HG03432 (cell line): ENCODE data around the gene SAAL1.
"Not testable (repeated sequence)": the region's sequence is repeated elsewhere in the genome, so short reads cannot be mapped to it uniquely, and the experiment has no call there.

Source experiments
- ATAC-seq: cut with Tn5 transposase; IDR thresholded peaks from one replicate; pipeline ENCODE4 v1.9.1; 2021; ENCODE audit warnings: mild to moderate bottlenecking, moderate library complexity; ENCODE audit not compliant: unreplicated experiment

The SAAL1 gene, protein sequence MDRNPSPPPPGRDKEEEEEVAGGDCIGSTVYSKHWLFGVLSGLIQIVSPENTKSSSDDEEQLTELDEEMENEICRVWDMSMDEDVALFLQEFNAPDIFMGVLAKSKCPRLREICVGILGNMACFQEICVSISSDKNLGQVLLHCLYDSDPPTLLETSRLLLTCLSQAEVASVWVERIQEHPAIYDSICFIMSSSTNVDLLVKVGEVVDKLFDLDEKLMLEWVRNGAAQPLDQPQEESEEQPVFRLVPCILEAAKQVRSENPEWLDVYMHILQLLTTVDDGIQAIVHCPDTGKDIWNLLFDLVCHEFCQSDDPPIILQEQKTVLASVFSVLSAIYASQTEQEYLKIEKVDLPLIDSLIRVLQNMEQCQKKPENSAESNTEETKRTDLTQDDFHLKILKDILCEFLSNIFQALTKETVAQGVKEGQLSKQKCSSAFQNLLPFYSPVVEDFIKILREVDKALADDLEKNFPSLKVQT

DNA sequence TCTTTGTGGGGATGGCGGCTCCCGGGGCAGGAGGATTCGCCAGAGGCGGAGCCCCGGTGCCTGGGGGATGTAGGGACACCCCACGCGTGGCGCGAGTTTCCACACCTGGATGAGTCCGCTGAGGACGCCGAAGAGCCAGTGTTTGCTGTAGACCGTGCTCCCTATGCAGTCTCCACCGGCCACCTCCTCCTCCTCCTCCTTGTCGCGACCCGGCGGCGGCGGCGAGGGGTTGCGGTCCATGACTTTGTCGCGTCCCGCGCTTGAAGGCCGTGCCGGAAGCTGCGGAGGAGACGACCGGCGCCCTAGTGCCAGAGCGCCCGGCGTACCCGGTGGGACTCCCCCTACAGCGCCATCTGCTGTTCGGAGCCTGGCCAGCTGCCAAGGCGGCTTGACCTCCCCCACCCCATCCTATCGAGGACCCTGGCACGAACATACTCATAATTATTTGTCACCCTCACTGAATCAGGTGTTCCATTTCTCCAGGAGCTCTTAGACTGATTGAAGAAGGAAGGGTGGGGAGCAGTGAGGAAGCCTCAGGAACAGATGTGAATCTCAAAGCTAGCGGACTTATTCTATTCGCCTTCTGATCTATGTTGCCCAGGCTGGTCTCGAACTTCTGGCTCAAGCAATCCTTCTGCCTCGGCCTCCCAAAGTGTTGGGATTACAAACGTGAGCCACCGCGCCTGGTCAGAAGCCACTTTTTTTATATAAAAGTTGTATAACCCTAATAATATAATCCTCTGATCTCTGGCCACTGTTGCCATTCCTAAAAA is at the start of gene SAAL1:
SAAL1 (minus strand) TSS at position 281 of the 773 bp plus-strand sequence; CDS start at position 240, 41 bp downstream.
- peak; percentile 98 for ATAC-seq

DNA sequence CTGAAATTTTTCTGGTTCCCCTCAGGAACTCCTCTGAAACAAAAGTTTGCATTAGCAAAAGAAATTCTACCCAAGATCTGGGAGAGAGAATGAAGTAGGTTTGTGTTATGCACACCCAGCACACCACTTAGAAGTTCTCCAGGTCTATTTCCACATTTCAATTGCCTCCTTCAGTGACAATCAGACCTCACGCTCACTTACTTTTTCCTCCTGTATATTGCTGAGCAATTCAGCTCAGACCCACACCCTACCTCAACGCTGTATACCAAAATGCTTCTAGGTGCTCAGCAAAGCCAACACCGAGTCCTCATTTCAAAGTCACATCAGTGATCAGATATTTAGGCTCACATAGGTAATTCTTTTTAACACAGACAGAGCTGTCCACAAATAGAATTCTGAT is 45.7 kb upstream of the SAAL1 start:
- ATAC-seq: no peak

DNA sequence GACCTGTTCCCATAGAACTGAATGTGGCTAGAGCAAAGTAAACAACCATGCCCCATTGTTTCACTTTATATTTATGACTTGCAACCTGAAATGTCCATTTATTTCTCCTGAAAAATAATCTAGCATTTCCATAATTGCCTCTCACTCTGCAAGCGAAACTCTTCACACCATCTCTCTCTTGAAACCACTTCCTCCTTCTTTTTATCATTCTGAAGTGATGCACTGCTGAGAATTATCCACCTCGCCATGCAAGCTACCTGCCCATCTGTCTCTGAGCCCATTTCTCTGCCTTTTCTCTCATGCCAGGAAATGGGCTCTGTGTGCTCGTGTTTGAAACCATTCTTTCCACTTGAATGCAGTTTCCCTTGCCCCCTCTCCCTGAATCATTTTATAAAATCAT is 40.0 kb upstream of the SAAL1 start:
- no peak for ATAC-seq

DNA sequence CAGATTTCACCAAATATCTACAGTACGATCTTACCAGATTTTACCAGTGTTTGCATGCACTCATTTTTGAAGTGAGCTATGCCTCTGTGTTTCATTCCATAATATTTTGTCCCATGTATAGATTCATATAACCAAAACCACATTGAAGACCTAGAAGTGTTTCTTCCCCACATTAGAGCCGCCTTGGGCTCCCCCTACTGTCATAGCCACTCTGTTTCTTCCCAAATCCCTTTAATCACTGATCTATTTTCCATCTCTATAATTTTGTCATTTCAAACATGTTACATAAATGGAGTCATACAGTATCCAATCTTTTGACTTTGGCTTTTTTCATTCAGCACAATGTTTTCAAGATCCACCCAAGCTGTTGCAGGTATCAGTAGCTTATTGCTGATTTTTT is 39.1 kb upstream of the SAAL1 start:
- no peak for ATAC-seq

DNA sequence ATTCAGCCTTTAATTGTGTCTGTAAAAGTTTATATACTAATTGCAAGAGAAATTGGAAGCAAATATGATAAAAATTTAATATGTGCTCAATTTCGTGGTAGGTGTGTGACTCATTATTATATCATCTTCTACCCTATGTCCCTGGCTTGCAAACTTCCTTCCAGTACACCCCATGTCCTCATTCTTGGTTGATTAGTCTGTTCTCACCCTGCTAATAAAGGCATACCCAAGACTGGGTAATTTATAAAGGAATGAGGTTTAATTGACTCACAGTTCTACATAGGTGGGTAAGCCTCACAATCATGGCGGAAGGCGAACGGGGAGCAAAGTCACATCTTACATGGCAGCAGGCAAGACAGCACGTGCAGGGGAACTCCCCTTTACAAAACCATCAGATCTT is 38.4 kb upstream of the SAAL1 start:
- ATAC-seq: no peak

DNA sequence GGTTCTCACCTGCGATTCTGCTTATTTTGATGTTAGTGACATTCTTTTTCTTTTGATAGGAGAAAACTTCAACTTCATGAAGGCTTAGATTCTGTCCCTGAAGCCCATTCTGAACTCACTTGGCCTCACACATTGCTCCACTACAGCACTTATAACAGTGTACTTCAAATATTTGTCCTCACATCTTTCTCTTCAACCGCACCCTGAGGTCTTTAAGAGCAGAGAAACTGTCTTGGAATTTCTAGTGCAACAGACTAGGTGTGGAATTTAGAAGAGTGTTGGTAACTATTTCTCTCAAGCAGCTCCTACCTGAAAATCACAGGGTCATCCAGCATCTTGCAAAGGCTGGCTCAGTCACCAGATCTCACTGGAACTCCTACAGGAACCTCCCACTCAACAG is 34.3 kb upstream of the SAAL1 start:
- ATAC-seq: no peak

DNA sequence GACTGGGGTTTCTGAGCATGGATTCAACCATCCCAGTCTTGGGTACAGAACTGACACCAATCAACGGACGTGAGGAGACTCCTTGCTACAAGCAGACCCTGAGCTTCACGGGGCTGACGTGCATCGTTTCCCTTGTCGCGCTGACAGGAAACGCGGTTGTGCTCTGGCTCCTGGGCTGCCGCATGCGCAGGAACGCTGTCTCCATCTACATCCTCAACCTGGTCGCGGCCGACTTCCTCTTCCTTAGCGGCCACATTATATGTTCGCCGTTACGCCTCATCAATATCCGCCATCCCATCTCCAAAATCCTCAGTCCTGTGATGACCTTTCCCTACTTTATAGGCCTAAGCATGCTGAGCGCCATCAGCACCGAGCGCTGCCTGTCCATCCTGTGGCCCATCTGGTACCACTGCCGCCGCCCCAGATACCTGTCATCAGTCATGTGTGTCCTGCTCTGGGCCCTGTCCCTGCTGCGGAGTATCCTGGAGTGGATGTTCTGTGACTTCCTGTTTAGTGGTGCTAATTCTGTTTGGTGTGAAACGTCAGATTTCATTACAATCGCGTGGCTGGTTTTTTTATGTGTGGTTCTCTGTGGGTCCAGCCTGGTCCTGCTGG is 31.4 kb upstream of the SAAL1 start:
- ATAC-seq: no peak

DNA sequence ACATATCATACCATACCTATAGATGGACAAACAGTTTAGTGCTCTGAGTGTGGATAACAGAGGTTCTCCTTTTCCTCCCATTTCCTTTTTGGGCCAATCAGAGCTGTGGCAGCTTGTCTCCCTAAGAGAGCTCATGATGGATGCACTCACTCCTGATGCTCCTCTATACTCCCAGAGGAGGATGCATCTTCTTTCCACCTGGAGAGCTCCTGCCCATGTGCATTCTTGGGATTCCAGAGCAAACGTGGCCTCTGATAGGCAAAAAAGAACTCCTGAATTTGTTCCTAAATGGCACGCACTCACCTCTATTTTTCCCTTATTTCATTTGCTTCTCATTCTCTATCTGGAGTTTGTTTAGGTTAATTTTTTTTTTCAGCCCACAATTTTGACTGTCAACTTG is 29.4 kb upstream of the SAAL1 start:
- no peak for ATAC-seq

DNA sequence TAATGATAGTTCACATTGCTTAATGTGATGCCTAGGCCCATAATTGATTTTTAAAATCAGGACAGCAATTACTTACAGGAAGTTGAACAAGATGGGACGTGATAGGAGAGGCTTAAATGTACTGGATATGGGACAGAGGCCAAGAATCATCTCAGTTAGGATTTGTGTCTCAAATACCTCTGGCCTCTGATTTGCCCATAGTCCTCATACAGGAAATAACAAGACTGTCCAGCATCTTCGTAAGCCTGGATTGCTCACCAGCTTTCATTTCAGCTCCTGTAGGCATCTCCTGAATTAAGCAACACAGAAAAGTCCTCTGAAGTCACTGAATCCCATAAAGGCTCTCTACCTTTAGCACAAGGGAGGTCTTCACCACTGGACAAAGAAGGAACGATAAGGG is 26.5 kb upstream of the SAAL1 start, which contains the start of gene MRGPRX3:
MRGPRX3 (plus strand) TSS at position 231 of the 400 bp plus-strand sequence. CDS start 4,632 bp downstream, outside the sequence.
- ATAC-seq: no peak

DNA sequence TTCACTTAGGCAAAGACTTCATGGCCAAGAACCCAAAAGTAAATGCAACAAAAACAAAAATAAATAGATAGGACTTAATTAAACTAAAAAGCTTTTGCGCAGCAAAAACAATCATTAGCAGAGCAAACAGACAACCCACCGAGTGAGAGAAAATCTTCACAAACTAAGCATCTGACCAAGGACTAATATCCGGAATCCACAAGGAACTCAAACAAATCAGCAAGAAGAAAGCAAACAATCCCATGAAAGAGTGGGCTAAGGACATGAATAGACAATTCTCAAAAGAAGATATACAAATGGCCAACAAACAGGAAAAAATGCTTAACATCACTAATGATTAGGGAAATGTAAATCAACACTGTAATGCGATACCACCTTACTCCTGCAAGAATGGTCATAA is 25.2 kb upstream of the SAAL1 start:
- not testable (repeated sequence) for ATAC-seq

DNA sequence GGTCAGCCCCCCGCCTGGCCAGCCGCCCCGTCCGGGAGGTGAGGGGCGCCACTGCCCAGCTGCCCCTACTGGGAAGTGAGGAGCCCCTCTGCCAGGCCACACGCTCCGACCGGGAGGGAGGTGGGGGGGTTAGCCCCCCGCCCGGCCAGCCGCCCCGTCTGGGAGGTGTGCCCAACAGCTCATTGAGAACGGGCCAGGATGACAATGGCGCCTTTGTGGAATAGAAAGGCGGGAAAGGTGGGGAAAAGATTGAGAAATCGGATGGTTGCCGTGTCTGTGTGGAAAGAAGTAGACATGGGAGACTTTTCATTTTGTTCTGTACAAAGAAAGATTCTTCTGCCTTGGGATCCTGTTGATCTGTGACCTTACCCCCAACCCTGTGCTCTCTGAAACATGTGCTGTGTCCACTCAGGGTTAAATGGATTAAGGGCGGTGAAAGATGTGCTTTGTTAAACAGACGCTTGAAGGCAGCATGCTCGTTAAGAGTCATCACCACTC is 15.5 kb upstream of the SAAL1 start:
- not testable (repeated sequence) for ATAC-seq

DNA sequence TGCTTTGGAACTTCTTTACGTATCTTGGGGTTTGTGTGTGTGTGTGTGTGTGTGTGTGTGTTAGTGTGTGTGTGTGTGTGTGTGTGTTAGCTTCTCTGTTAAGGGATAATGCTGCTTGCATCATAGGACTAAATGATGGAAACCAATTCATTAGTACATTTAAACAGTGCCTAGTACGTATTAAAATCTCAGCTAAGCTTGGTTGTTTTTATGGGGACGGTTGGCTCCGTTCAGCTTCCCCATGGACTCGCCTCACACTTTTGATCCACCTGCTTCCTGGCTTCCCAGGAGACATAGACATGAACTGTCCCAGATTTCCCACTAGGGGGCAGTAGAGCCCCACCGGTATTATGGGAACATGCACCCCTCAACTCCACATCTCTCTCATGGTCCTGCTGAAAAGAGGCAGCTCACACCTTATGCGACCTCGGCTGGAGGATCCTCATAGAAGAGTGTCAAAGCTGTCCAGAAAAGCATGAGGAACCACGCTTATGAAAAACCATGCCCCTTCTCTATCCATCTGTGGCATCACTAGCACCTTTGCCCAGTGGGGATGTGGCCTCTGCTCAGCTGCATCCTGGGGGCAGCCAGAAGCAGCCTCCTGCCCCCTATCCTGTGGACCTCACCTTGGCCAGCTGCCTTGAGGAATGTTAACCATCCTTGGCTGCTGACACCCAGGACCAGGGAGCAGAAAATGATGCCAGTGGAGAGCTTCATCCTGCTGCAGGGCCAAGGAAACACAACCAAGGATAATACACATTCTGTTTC is 9.7 kb upstream of the SAAL1 start:
- peak; percentile 94 for ATAC-seq

DNA sequence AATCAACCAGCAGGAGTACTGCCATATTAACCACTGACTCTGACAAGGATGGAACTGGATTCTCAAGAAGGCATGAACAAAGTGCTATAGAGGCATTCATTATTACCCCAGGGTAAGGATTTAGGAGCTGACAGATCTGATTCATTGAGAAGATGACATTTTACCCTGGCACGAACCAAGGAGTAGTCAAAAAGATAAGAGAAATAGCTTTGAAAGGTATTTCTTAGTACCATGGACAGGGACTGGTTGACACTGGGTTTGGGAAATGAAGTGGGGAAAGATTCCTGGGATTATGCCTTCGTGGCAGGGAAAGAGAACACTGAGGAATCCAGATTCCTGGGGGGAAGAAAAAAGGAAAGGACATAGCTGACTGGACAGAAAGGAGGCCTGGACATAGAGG is 5.1 kb upstream of the SAAL1 start:
- no peak for ATAC-seq

DNA sequence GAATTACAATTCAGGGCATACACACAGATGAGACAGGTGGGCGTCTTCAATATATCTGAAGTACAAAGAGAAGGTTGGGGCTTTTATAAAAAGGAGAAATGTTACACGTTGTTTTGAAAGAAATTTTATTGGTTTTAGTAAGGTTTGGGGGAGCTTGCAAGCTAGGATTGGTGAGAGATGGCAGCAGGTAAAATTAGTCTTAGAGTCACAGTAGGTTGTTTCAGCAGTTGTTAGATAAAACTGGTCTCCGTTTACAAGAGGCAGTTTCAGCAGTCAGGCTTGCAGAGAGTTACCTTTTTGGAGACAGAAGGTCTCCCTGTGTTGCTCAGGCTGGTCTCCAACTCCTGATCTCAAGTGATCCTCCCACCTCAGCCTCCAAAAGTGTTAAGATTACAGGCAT is 2.4 kb upstream of the SAAL1 start:
- no peak for ATAC-seq

DNA sequence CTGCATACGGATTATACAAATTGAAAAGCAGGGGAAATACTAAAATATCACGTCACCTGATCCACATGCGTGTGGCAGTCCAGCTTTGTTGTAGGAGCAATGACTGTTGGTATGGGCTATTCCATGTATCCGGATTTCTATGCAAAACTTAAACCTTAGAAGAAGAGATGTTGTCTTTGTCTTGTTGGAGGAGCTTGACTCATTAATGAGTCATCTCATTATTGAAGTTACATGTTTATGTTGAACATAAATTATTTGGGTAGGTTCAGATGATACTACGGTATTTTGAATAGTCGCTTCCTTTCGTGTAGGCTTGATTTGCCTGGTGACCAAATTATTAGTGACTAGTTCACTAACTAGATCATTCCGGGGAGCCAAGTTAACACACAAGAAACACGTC is 806 bp upstream of the SAAL1 start:
- ATAC-seq: no peak

DNA sequence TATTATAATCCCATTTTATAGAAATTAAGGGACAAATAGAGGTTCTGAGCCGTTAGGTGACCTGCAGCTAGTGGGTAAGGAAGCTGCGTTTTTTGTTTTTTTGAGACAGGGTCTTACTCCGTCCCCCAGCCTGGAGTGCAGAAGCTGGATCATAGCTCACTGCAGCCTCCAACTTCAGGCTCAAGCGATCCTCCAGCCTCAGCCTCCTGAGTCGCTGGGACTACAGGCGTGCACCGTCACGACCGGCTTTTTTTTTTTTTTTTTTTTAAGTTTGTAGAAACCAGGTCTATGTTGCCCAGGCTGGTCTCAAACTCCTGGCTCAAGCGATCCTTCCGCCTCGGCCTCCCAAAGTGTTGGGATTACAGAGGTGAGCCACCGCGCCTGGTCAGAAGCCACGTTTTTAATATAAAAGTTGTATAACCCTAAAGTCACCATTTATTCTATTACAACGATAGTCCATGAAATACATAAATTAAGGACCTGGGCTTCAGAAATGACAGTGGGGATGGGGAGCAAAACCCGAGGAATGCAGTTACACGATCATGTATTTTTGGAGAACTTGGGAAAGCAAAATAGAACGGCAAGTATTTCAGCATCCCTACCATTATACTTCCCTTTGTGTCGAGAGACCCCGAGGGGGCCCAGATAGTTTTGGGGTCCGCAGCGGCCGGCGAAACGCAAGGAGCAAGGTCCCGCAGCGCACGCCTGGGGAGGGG is 638 bp downstream of the SAAL1 start:
- no peak for ATAC-seq

DNA sequence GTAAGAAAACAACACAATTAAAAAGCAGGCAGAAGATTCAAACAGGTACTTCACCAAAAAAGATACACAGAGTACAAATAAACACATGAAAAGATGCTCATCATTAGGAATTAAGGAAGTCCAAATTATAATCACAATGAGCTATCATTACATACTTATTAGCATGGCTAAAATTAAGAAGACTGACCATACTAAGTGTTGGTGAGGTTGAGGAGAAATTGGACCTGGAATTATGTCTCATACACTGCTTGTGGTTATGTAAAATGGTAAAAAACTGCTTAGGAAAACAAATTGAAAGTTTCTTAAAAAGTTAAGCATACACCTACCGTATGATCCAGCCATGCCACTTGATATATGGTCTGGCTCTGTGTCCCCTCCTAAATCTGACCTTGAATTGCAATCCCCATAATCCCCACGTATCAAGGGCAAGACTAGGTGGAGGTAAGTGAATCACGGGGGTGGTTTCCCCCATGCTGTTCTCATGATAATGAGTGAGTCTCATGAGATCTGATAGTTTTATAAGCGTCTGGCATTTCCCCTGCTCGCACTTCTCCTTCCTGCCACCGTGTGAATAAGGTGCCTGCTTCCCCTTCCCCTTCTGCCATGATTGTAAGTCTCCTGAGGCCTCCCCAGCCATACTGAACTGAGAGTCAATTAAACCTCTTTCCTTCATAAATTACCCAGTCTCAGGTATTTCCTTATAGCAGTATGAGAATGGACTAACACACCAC is 4.8 kb downstream of the SAAL1 start:
- no peak for ATAC-seq

DNA sequence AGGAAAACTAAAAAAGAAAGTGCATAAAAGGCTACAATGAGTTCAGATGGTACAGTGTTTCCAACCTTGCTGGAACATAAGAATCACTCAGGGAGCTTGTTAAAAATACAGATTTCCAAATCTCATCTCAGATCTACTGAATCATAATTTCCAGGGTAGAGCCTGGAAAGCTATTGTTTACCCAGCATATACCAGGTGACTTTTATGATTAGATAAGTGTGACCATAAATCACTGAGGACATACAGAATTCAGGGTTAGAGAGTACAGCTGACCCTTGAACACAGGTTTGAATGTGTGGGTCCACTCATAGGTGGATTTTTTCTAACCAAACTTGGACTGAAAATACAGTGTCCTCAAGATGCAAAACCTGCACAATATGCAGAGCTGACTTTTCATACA is 11.9 kb downstream of the SAAL1 start:
- ATAC-seq: no peak

DNA sequence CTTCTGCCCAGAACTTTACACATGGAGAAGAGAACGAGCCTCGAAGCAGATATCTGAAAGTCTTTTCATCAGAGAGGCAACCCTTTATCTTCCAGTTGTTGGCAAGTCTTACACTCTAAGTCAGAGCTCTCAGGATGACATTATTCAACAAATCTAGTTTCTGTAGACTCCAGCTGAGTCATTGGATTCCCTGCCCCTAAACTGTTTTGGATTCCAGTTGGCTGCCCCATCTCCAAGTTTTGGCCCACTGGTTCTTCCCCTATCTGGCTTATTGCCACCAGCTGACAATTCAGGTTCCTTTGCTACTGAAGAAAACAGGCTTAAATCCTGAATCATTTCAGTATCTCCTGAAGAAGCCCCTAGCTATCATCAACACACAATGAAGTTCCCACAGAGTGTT is 14.2 kb downstream of the SAAL1 start:
- ATAC-seq: no peak
